H9 (cell line): Measurements from ENCODE around the gene GPC6. TPM values are rescaled to one million over a fixed set of nuclear protein-coding genes. Genes with fewer than 3 reads are reported as not detected.

Experiments used
- DNase-seq: peaks from one replicate; pipeline ENCODE4 v3.0.0-alpha.2; 2017
- H2AFZ ChIP-seq: one replicate; pipeline ENCODE4 v1.6.1; 2013; ENCODE audit warnings: mild to moderate bottlenecking, low read length, control low read depth, moderate library complexity
- H2AK5ac ChIP-seq: 2 replicates; pipeline ENCODE4 v1.6.1; 2013; ENCODE audit warnings: low read length, control low read depth, mixed read lengths; ENCODE audit not compliant: insufficient read length
- H2BK120ac ChIP-seq: one replicate; pipeline ENCODE4 v1.6.1; 2013; ENCODE audit warnings: low read depth, mild to moderate bottlenecking, low read length, control low read depth, inconsistent platforms; ENCODE audit not compliant: poor library complexity, severe bottlenecking
- H2BK12ac ChIP-seq: 2 replicates; pipeline ENCODE4 v1.6.1; 2013; ENCODE audit warnings: low read length, control low read depth, mixed read lengths, low read depth; ENCODE audit not compliant: insufficient read length
- H2BK15ac ChIP-seq: 2 replicates; pipeline ENCODE4 v1.6.1; 2013; ENCODE audit warnings: low read depth, low read length, control low read depth
- H2BK20ac ChIP-seq: one replicate; pipeline ENCODE4 v1.6.1; 2013; ENCODE audit warnings: low read depth, mild to moderate bottlenecking, low read length, control low read depth, inconsistent platforms; ENCODE audit not compliant: poor library complexity, severe bottlenecking
- H2BK5ac ChIP-seq: 2 replicates; pipeline ENCODE4 v1.6.1; 2013; ENCODE audit warnings: low read length, control low read depth, mixed read lengths; ENCODE audit not compliant: insufficient read length
- H3K14ac ChIP-seq: 2 replicates; pipeline ENCODE4 v1.6.1; 2013; ENCODE audit warnings: low read length, control low read depth; ENCODE audit not compliant: insufficient read depth
- H3K18ac ChIP-seq: 2 replicates; pipeline ENCODE4 v1.6.1; 2013; ENCODE audit warnings: low read depth, mild to moderate bottlenecking, mixed read lengths, low read length, control low read depth; ENCODE audit not compliant: insufficient read length
- H3K23ac ChIP-seq: 2 replicates; pipeline ENCODE4 v1.6.1; 2013; ENCODE audit warnings: low read length, control low read depth, mixed read lengths, low read depth; ENCODE audit not compliant: insufficient read length
- H3K23me2 ChIP-seq: 2 replicates; pipeline ENCODE4 v1.6.1; 2013; ENCODE audit warnings: low read depth, mild to moderate bottlenecking, mixed read lengths, low read length, control low read depth; ENCODE audit not compliant: insufficient read length, poor library complexity, severe bottlenecking
- H3K27ac ChIP-seq: 2 replicates; pipeline ENCODE4 v1.5.1; 2013; ENCODE audit warnings: low read length, control low read depth, mixed read lengths, low read depth; ENCODE audit not compliant: insufficient read length
- H3K27me3 ChIP-seq: 2 replicates; pipeline ENCODE4 v1.6.1; 2013; ENCODE audit warnings: low read length, control low read depth, inconsistent platforms; ENCODE audit not compliant: insufficient read depth
- H3K4ac ChIP-seq: 2 replicates; pipeline ENCODE4 v1.6.1; 2013; ENCODE audit warnings: low read depth, mild to moderate bottlenecking, control low read depth, inconsistent platforms, low read length, moderate library complexity
- H3K4me1 ChIP-seq: 2 replicates; pipeline ENCODE4 v1.6.1; 2013; ENCODE audit warnings: low read length, control low read depth, inconsistent platforms; ENCODE audit not compliant: insufficient read depth
- H3K4me2 ChIP-seq: 2 replicates; pipeline ENCODE4 v1.6.1; 2013; ENCODE audit warnings: low read length, control low read depth, mixed read lengths; ENCODE audit not compliant: insufficient read length, insufficient read depth
- H3K56ac ChIP-seq: 2 replicates; pipeline ENCODE4 v1.6.1; 2013; ENCODE audit warnings: low read depth, mild to moderate bottlenecking, mixed read lengths, low read length, control low read depth; ENCODE audit not compliant: insufficient read length
- H3K79me1 ChIP-seq: 2 replicates; pipeline ENCODE4 v1.6.1; 2013; ENCODE audit warnings: low read depth, mild to moderate bottlenecking, moderate library complexity, low read length, control low read depth, inconsistent platforms; ENCODE audit not compliant: insufficient read depth, poor library complexity, severe bottlenecking
- H3K79me2 ChIP-seq: 2 replicates; pipeline ENCODE4 v1.6.1; 2013; ENCODE audit warnings: low read length, control low read depth, inconsistent platforms; ENCODE audit not compliant: insufficient read depth
- H3K9ac ChIP-seq: 2 replicates; pipeline ENCODE4 v1.6.1; 2013; ENCODE audit warnings: low read length, control low read depth, mixed read lengths; ENCODE audit not compliant: insufficient read length; ENCODE audit errors: extremely low read depth
- H3K9me3 ChIP-seq: one replicate; pipeline ENCODE4 v1.6.1; 2013; ENCODE audit warnings: low read depth, low read length, inconsistent platforms; ENCODE audit not compliant: control insufficient read depth
- H3T11ph ChIP-seq: one replicate; pipeline ENCODE4 v1.6.1; 2013; ENCODE audit warnings: mild to moderate bottlenecking, low read length, control low read depth, inconsistent platforms
- H4K20me1 ChIP-seq: one replicate; pipeline ENCODE4 v1.6.1; 2013; ENCODE audit not compliant: control insufficient read depth, insufficient read length, insufficient read depth
- H4K5ac ChIP-seq: 2 replicates; pipeline ENCODE4 v1.6.1; 2013; ENCODE audit warnings: low read depth, mild to moderate bottlenecking, mixed read lengths, low read length, control low read depth; ENCODE audit not compliant: insufficient read length
- H4K8ac ChIP-seq: replicated peaks from 2 replicates; pipeline ENCODE4 v1.6.1; 2013; ENCODE audit warnings: low read length, control low read depth, mixed read lengths, low read depth; ENCODE audit not compliant: insufficient read length
- H4K91ac ChIP-seq: 2 replicates; pipeline ENCODE4 v1.6.1; 2013; ENCODE audit warnings: low read depth, mild to moderate bottlenecking, moderate library complexity, mixed read lengths, low read length, control low read depth; ENCODE audit not compliant: insufficient read length
- H3K27ac Mint-ChIP-seq, 3 experiments: 2 replicates in 2 of 3; 3 replicates in 1 of 3; pipeline ENCODE4 v1.8.0; 2020 to 2021; ENCODE audit warnings: mixed read lengths in 3 of 3, mild to moderate bottlenecking in 1 of 3, moderate library complexity in 1 of 3
- H3K27me3 Mint-ChIP-seq: 2 replicates; pipeline ENCODE4 v1.8.0; 2021; ENCODE audit warnings: low read depth, mild to moderate bottlenecking, moderate library complexity, mixed read lengths
- H3K36me3 Mint-ChIP-seq, 3 experiments: 2 replicates in 2 of 3; 3 replicates in 1 of 3; pipeline ENCODE4 v1.8.0; 2020 to 2021; ENCODE audit warnings: low read depth in 3 of 3, mixed read lengths in 3 of 3; ENCODE audit not compliant: insufficient read depth in 1 of 3
- H3K4me1 Mint-ChIP-seq, 2 experiments: 2 replicates each; pipeline ENCODE4 v1.8.0; 2020; ENCODE audit warnings: mixed read lengths in 2 of 2
- H3K4me3 Mint-ChIP-seq, 2 experiments: 2 replicates in 1 of 2; 3 replicates in 1 of 2; pipeline ENCODE4 v1.8.0; 2020 to 2021; ENCODE audit warnings: mild to moderate bottlenecking in 2 of 2, mixed read lengths in 2 of 2, moderate library complexity in 1 of 2
- H3K9me3 Mint-ChIP-seq, 2 experiments: 2 replicates in 1 of 2; 3 replicates in 1 of 2; pipeline ENCODE4 v1.8.0; 2020; ENCODE audit warnings: mild to moderate bottlenecking in 2 of 2, mixed read lengths in 2 of 2, moderate library complexity in 1 of 2
- WGBS: extraction: QIAGEN DNeasy Blood & Tissue Kit; methylation state at CpG from one replicate; pipeline ENCODE4 v1.1.7; 2013; ENCODE audit warnings: missing lambda C conversion rate, low lambda C conversion rate, mixed read lengths; ENCODE audit not compliant: insufficient read length; ENCODE audit errors: extremely low coverage; 5-methylcytosine and 5-hydroxymethylcytosine counted together
- total RNA-seq: library from RNA; stranded (reverse); gene quantifications from 2 replicates; pipeline ENCODE4 v1.2.1, GENCODE V29; 2021
- TF ChIP-seq, protein P1 (sequence below): fragments of 200-600 bp; sonication (generic); conservative IDR thresholded peaks from 3 replicates; pipeline ENCODE4 v1.8.0; 2021; ENCODE audit warnings: antibody characterized with exemption, mild to moderate bottlenecking

GPC6 gene
- total RNA-seq, 1 experiment from 2014 or later = 15.6 TPM

DNA sequence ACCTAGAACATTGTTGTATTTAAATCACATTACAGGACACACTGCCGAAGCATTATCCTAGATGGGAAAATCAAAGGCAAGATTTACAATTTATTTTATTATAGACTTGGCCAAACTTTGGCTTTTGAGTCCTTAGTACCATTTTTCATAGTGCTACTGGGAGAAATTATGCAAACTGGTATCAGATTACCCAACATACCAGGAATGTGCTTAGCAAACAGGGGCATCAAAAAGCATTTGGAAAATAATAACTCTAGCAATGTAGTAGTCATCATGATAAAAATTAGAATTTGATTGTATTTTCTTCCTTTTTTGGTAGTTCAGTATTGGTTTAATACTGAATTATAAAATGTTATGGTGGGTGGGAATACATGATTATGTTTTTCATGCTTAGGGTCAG is 34.0 kb downstream of the GPC6 start:
- no peak overlapping the region for H4K91ac ChIP-seq
- H3K23ac ChIP-seq = no peak overlapping the region
- H3K79me1 ChIP-seq = no peaks in the 10 kb centered on the region
- H3K27me3 ChIP-seq = no peaks in the 10 kb centered on the region
- no peak overlapping the region for H2AFZ ChIP-seq
- Mint-ChIP-seq H3K36me3 (no peaks in the 10 kb centered on the region), H3K27me3 (no peaks in the 10 kb centered on the region), H3K4me1 (peaks cover 16 to 17% of the 10 kb centered on the region in 2 experiments), H3K9me3 (no peaks in the 10 kb centered on the region), H3K4me3 (no peak overlapping the region), H3K27ac (no peak overlapping the region)
- no peak overlapping the region for H3K4ac ChIP-seq
- H3K18ac ChIP-seq = no peak overlapping the region
- no peak overlapping the region for H2BK5ac ChIP-seq
- no peak overlapping the region for H2BK15ac ChIP-seq
- H3K9ac ChIP-seq = no peak overlapping the region
- WGBS = no CpG with 5 or more reads among the region's 1 CpG
- H3K9me3 ChIP-seq = no peaks in the 10 kb centered on the region
- no peak overlapping the region for H3K14ac ChIP-seq
- H2AK5ac ChIP-seq = no peak overlapping the region
- no peak for DNase-seq
- no peak overlapping the region for H3K4me2 ChIP-seq
- H4K8ac ChIP-seq = no peak overlapping the region
- no peak overlapping the region for H2BK120ac ChIP-seq
- no peak overlapping the region for H2BK12ac ChIP-seq
- H3K27ac ChIP-seq = no peak overlapping the region
- TF ChIP-seq, protein P1, sequence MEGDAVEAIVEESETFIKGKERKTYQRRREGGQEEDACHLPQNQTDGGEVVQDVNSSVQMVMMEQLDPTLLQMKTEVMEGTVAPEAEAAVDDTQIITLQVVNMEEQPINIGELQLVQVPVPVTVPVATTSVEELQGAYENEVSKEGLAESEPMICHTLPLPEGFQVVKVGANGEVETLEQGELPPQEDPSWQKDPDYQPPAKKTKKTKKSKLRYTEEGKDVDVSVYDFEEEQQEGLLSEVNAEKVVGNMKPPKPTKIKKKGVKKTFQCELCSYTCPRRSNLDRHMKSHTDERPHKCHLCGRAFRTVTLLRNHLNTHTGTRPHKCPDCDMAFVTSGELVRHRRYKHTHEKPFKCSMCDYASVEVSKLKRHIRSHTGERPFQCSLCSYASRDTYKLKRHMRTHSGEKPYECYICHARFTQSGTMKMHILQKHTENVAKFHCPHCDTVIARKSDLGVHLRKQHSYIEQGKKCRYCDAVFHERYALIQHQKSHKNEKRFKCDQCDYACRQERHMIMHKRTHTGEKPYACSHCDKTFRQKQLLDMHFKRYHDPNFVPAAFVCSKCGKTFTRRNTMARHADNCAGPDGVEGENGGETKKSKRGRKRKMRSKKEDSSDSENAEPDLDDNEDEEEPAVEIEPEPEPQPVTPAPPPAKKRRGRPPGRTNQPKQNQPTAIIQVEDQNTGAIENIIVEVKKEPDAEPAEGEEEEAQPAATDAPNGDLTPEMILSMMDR = no peak
- no peak overlapping the region for H3T11ph ChIP-seq
- no peaks in the 10 kb centered on the region for H3K23me2 ChIP-seq
- H4K5ac ChIP-seq = no peak overlapping the region
- no peaks in the 10 kb centered on the region for H4K20me1 ChIP-seq
- H2BK20ac ChIP-seq = no peak overlapping the region
- H3K79me2 ChIP-seq = peaks cover 6% of the 10 kb centered on the region; the same call in 1 of the 2 replicates
- H3K56ac ChIP-seq = no peak overlapping the region
- H3K4me1 ChIP-seq = peaks cover 5% of the 10 kb centered on the region
